ENCODE data around the gene FOXJ2. TPM values are rescaled to one million over a fixed set of nuclear protein-coding genes. Genes with fewer than 3 reads are reported as not detected.

FOXJ2 gene
- total and polyA plus RNA-seq, 8 donors, result 15.9 to 28.2 (median 25.4) TPM

GRCh38 chr12:8033153-8034044, 883 bp downstream of the FOXJ2 start:
- peak in 2 of 4 donors; percentile 68 to 70 for DNase-seq
- no peaks in the 10 kb centered on the region for H3K27me3 ChIP-seq
- intact Hi-C loops (cut with DNase I), result no loop called here

DNA sequence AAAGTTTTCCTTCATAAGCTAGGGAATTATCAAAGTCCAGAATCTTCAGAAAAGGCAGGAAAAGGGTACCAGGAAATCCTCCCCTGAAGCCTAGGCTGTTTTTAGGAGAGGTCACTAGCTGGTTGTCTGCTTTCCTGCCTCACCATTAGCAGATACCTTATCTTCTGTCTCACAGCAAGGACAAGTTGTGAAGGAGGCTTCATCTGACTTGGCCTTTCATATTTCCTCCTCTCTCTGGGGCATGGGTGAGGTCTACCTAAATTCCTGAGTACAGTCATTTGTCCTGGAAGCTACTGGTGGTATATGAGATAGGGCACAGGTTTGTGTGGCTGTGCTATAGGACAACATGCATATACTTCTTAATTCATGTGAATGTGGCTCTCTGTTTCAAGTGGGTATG, 2.3 kb downstream of the FOXJ2 start:
- TF ChIP-seq CTCF (IDR thresholded peaks at IDR 0.05), result no peak
- Histone ChIP-seq H3K4me1 (peaks cover 52 to 72% of the 10 kb centered on the region in 2 donors), H3K27ac (peak overlapping the region in 1 of 2 donors; percentile 6), H3K9me3 (no peaks in the 10 kb centered on the region), H3K36me3 (peaks cover 0 to 2% of the 10 kb centered on the region in 2 donors), H3K4me3 (peak overlapping the region; percentile 2 to 93), H3K27me3 (no peaks in the 10 kb centered on the region)
- intact Hi-C loops (cut with DNase I), result no loop called here
- DNase-seq, result no peak
- ATAC-seq, result no peak

More at GRCh38 chr12:8033153-8034044, 883 bp downstream of the FOXJ2 start:
- no peaks in the 10 kb centered on the region for H3K9me3 ChIP-seq
- peak overlapping the region; percentile 92 to 96 for H3K27ac ChIP-seq
- peak; percentile 59 for ATAC-seq
- peak overlapping the region; percentile 93 to 94 for H3K4me3 ChIP-seq
- H3K4me1 ChIP-seq, result peaks cover 46 to 61% of the 10 kb centered on the region in 2 donors
- H3K36me3 ChIP-seq, result no peaks in the 10 kb centered on the region
- TF ChIP-seq CTCF (IDR thresholded peaks at IDR 0.05), result no peak

DNA sequence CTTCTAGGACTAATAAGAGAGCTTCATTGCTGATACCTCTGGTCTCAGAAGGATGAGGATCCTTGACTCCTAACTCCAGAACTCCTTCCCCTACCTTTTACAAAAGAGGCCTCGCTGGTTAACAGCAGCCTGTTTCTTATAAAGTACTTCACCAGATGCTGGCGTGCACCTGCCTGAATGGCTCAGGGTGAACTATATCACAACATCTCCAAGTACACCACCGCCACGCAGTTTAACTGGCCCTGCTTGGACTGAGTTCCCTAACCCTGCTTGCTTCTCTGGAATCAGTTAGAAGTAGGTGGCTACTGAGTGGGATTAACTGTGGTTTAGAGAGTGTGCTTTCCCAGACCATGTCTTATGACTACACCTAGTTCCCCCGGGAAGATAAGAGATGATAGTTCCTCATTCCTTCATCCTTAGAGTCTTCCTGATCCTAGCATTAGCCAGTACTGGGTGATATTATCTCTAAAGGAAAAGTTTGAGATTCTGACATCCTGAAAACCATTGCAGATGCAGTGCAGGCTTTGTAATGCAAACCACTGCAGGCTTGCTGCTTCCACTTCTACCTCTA, 3.0 kb downstream of the FOXJ2 start:
- Histone ChIP-seq H3K27ac (peak overlapping the region; percentile 33 to 61), H3K4me3 (peak overlapping the region in 1 of 2 donors; percentile 93), H3K4me1 (peaks cover 52 to 72% of the 10 kb centered on the region in 2 donors), H3K9me3 (no peaks in the 10 kb centered on the region), H3K27me3 (no peaks in the 10 kb centered on the region), H3K36me3 (peaks cover 0 to 10% of the 10 kb centered on the region in 2 donors)
- intact Hi-C loops (cut with DNase I), result no loop called here
- DNase-seq (no peak), ATAC-seq (no peak)
- TF ChIP-seq CTCF (IDR thresholded peaks at IDR 0.05), result no peak

DNA sequence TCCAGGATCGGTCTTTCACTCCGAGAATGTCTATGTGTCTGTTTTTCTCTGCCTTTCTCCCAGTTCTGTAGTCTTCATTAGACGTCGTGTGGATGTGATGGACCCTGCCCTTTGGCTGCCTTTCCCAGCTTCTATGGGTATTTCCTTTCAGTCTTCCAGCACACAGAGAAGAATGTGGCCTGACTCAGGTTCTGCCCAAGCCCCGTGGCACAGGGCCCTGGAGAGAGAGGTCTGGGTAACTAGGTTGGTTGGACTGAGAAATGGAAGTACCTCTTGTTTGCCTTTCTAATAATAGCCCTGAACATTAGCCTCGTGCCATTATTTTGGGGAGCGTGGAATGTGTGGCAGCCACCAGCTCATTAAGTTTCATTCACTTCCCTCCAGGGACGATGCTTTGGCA, 3.8 kb downstream of the FOXJ2 start:
- H3K9me3 ChIP-seq, result no peaks in the 10 kb centered on the region
- intact Hi-C loops (cut with DNase I), result no loop called here
- H3K4me1 ChIP-seq, result peaks cover 52 to 72% of the 10 kb centered on the region in 2 donors
- peaks cover 0 to 18% of the 10 kb centered on the region in 2 donors for H3K36me3 ChIP-seq
- DNase-seq (peak in 1 of 4 donors; percentile 55), ATAC-seq (peak; percentile 12)
- no peak for TF ChIP-seq CTCF (IDR thresholded peaks at IDR 0.05)
- peak overlapping the region; percentile 33 to 61 for H3K27ac ChIP-seq
- H3K4me3 ChIP-seq, result no peak overlapping the region
- H3K27me3 ChIP-seq, result no peaks in the 10 kb centered on the region

DNA sequence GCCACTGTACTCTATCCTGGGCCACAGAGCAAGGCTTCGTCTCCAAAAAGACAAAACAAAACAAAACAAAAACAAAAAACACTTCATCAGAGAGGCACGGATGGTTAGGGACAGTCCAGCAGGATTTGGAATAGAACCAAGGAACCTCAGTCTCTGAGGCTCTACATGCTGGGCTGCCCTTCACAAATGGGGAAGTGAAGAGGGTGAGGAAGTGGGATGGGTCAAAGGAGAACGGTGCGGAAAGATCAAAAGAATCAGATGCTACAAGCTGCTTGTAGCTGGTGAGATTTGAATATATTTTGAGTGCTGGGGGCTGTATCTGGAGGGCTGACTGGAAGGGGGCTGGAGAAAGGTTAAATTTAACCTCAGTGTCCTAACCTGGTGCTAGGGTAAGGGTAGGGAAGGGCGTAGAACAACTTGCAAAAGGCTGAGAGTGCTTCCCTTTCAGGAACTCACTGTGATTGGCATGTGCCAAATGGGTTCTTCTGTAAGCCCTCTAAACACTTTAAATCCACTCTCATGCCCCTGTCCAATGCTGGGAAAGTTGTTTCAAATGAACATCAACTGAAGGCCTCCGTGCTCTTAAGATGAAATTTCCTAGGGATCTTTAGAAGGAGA, 4.6 kb downstream of the FOXJ2 start:
- ATAC-seq (no peak), DNase-seq (no peak)
- no peaks in the 10 kb centered on the region for H3K9me3 ChIP-seq
- intact Hi-C loops (cut with DNase I), result no loop called here
- peaks cover 0 to 26% of the 10 kb centered on the region in 2 donors for H3K36me3 ChIP-seq
- H3K4me1 ChIP-seq, result peaks cover 46 to 66% of the 10 kb centered on the region in 2 donors
- H3K4me3 ChIP-seq, result peak overlapping the region in 1 of 2 donors; percentile 17
- peak overlapping the region in 1 of 2 donors; percentile 61 for H3K27ac ChIP-seq
- TF ChIP-seq CTCF (IDR thresholded peaks at IDR 0.05), result no peak
- H3K27me3 ChIP-seq, result no peaks in the 10 kb centered on the region

Measured in left lung (tissue), 10 donors.